ENCODE data around the gene XRCC5. TPM values are rescaled to one million over a fixed set of nuclear protein-coding genes. Genes with fewer than 3 reads are reported as not detected.
A peak's percentile ranks its signal among the peaks of the same experiment; 100 is the strongest.

XRCC5 gene
- total RNA-seq, 2 donors from 2014 or later = 492 to 493 TPM

DNA sequence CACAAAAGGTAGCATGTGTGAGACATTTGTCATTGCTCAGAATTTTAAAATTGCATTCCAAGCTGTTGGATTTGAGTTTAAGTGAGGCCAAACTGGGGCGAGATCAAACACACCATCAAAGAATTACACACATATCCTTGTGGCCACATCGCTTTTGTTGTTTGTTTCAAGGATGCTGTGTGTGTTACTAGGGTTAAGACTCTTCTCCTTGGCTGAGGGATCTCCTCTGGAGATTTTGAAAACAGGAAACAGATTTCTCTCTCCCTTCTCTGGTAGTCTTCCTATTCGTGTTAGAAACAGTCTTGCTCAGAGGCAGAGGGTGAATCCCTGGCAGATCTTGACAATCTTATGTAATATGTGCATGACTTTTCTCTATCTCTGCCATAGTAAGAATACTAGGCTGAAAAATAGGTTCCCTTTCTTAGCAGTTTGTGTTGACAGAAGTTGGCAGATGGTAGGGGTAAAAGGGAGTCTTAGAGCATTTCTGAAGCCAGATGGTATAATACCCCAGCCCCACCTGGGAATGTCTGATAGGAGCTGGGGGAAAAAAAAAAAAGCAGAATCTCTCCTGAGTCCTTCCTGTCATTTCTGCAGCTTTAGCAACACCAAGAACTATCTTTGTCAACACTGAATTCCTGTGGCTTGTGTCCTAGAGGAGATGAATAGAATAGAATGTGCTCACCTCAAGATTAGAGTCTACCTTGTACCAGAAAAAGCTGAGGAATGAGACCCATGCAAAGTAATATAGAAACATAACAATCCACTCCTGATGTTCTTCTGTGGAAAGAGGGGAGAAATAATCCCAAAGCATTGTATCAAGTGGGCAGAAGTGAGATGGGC, 101.8 kb downstream of the XRCC5 start:
- Mint-ChIP-seq H3K36me3 (ENCODE audit: low read depth) (peaks cover 27% of the 10 kb centered on the region), H3K4me3 (no peak overlapping the region), H3K4me1 (peaks cover 4% of the 10 kb centered on the region), H3K9me3 (no peaks in the 10 kb centered on the region), H3K27me3 (ENCODE audit: insufficient read depth) (no peaks in the 10 kb centered on the region), H3K27ac (no peak overlapping the region)
- TF ChIP-seq, protein P1, sequence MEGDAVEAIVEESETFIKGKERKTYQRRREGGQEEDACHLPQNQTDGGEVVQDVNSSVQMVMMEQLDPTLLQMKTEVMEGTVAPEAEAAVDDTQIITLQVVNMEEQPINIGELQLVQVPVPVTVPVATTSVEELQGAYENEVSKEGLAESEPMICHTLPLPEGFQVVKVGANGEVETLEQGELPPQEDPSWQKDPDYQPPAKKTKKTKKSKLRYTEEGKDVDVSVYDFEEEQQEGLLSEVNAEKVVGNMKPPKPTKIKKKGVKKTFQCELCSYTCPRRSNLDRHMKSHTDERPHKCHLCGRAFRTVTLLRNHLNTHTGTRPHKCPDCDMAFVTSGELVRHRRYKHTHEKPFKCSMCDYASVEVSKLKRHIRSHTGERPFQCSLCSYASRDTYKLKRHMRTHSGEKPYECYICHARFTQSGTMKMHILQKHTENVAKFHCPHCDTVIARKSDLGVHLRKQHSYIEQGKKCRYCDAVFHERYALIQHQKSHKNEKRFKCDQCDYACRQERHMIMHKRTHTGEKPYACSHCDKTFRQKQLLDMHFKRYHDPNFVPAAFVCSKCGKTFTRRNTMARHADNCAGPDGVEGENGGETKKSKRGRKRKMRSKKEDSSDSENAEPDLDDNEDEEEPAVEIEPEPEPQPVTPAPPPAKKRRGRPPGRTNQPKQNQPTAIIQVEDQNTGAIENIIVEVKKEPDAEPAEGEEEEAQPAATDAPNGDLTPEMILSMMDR (conservative IDR thresholded peaks at IDR 0.05) = no peak
- 95% methylated on average over 2 of the region's 3 CpGs; no CpG with 5 or more reads in 1 of the 2 experiments for WGBS, 2 experiments (ENCODE audit: insufficient coverage in 1 of 2, insufficient read length in 1 of 2)
- Histone ChIP-seq H3K9ac (ENCODE audit: extremely low read depth, low read length, poor library complexity, severe bottlenecking) (no peak overlapping the region), H3K27me3 (ENCODE audit: control insufficient read depth, insufficient read depth, low read length, poor library complexity, severe bottlenecking) (no peaks in the 10 kb centered on the region), H3K36me3 (ENCODE audit: control insufficient read depth, insufficient read depth, low read length) (peaks cover 55% of the 10 kb centered on the region), H3K27ac (ENCODE audit: low read depth, low read length) (peak overlapping the region; percentile 16), H3K4me3 (ENCODE audit: low read length) (no peak overlapping the region), H3K9me3 (ENCODE audit: control insufficient read depth, low read length) (no peaks in the 10 kb centered on the region), H3K4me1 (ENCODE audit: control insufficient read depth, insufficient read depth, low read length) (peaks cover 4% of the 10 kb centered on the region)
- DNase-seq = no peak

DNA sequence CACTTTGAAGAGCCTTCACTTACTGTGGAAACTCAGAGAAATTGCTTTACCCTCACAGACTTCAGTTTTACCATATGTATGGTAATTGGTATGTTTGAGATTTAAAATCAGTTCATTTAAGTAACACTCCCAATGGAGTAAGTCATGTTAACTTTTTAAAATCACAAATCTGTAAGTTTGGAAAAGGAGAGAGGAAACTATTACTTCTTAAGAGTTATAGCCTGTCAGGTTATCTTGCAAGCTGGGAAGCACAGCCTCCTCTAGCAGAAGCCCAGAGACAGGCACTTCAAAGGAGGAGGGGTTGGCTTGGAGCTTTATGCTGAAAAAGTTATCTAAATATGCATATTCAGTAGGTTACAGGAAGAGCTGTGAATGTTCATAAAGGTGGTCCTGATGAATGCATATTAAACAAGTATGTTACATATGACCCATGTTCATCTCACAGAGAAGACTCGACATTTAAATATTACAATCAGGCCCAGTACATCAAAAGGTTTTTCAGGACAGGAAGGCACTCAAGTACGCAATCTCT, 102.5 kb downstream of the XRCC5 start:
- H3K9me3 Mint-ChIP-seq = no peaks in the 10 kb centered on the region
- no peak overlapping the region for H3K27ac Mint-ChIP-seq
- Histone ChIP-seq H3K27ac (ENCODE audit: low read depth, low read length) (peak overlapping the region; percentile 16), H3K9me3 (ENCODE audit: control insufficient read depth, low read length) (no peaks in the 10 kb centered on the region), H3K4me1 (ENCODE audit: control insufficient read depth, insufficient read depth, low read length) (peaks cover 4% of the 10 kb centered on the region), H3K9ac (ENCODE audit: extremely low read depth, low read length, poor library complexity, severe bottlenecking) (no peak overlapping the region), H3K27me3 (ENCODE audit: control insufficient read depth, insufficient read depth, low read length, poor library complexity, severe bottlenecking) (no peaks in the 10 kb centered on the region), H3K4me3 (ENCODE audit: low read length) (no peak overlapping the region), H3K36me3 (ENCODE audit: control insufficient read depth, insufficient read depth, low read length) (peaks cover 47% of the 10 kb centered on the region)
- no peak overlapping the region for H3K4me3 Mint-ChIP-seq
- no peaks in the 10 kb centered on the region for H3K27me3 Mint-ChIP-seq (ENCODE audit: insufficient read depth)
- 100% methylated on average over 2 of the region's 2 CpGs for WGBS, 2 experiments (ENCODE audit: insufficient coverage in 1 of 2, insufficient read length in 1 of 2)
- peaks cover 4% of the 10 kb centered on the region for H3K4me1 Mint-ChIP-seq
- TF ChIP-seq, protein P1 (conservative IDR thresholded peaks at IDR 0.05) = no peak
- peaks cover 19% of the 10 kb centered on the region for H3K36me3 Mint-ChIP-seq (ENCODE audit: low read depth)
- no peak for DNase-seq

DNA sequence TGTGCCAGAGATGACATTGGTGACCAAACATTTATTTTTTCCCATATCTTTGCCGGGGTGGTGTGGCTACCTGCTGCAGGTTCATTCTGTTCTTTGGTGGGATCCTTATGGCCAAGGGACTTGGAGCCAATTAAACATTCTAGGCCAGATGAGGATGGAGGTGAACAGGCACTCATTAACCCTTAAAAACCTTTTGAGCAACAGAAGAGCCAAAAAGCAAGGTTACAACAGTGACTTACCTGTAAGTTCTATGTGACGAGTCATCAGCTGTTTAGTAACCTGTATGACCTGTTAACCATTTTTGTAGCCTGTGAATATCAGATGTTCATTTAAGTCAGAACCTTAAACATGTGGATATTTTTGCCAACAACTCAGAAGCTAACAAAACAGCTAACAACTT, 105.6 kb downstream of the XRCC5 start:
- Mint-ChIP-seq H3K36me3 (ENCODE audit: low read depth) (no peaks in the 10 kb centered on the region), H3K9me3 (no peaks in the 10 kb centered on the region), H3K27me3 (ENCODE audit: insufficient read depth) (no peaks in the 10 kb centered on the region), H3K27ac (no peak overlapping the region), H3K4me3 (no peak overlapping the region), H3K4me1 (peaks cover 9% of the 10 kb centered on the region)
- Histone ChIP-seq H3K4me3 (ENCODE audit: low read length) (no peak overlapping the region), H3K9ac (ENCODE audit: extremely low read depth, low read length, poor library complexity, severe bottlenecking) (no peak overlapping the region), H3K27ac (ENCODE audit: low read depth, low read length) (no peak overlapping the region), H3K9me3 (ENCODE audit: control insufficient read depth, low read length) (no peaks in the 10 kb centered on the region), H3K27me3 (ENCODE audit: control insufficient read depth, insufficient read depth, low read length, poor library complexity, severe bottlenecking) (no peaks in the 10 kb centered on the region), H3K36me3 (ENCODE audit: control insufficient read depth, insufficient read depth, low read length) (peaks cover 17% of the 10 kb centered on the region), H3K4me1 (ENCODE audit: control insufficient read depth, insufficient read depth, low read length) (peaks cover 5% of the 10 kb centered on the region)
- 92 to 93% methylated on average over 2 of the region's 2 CpGs for WGBS, 2 experiments (ENCODE audit: insufficient coverage in 1 of 2, insufficient read length in 1 of 2)
- TF ChIP-seq, protein P1 (conservative IDR thresholded peaks at IDR 0.05) = no peak
- DNase-seq = no peak
